ENCODE data around the gene RYR2.

GRCh38 chr1:237737938-237738610, 696.1 kb downstream of the RYR2 start:
- TF ChIP-seq POLR2A (IDR thresholded peaks at IDR 0.05) (no peak), CTCF (IDR thresholded peaks at IDR 0.05) (no peak)
